ENCODE results near the gene WDR4. TPM values are rescaled to one million over a fixed set of nuclear protein-coding genes. Genes with fewer than 3 reads are reported as not detected.
"Not testable (repeated sequence)": the region's sequence is repeated elsewhere in the genome, so short reads cannot be mapped to it uniquely, and the experiment has no call there.

Gene WDR4
- total and polyA plus RNA-seq, 4 donors, result 10.3 to 29.6 (median 16.2) TPM

DNA sequence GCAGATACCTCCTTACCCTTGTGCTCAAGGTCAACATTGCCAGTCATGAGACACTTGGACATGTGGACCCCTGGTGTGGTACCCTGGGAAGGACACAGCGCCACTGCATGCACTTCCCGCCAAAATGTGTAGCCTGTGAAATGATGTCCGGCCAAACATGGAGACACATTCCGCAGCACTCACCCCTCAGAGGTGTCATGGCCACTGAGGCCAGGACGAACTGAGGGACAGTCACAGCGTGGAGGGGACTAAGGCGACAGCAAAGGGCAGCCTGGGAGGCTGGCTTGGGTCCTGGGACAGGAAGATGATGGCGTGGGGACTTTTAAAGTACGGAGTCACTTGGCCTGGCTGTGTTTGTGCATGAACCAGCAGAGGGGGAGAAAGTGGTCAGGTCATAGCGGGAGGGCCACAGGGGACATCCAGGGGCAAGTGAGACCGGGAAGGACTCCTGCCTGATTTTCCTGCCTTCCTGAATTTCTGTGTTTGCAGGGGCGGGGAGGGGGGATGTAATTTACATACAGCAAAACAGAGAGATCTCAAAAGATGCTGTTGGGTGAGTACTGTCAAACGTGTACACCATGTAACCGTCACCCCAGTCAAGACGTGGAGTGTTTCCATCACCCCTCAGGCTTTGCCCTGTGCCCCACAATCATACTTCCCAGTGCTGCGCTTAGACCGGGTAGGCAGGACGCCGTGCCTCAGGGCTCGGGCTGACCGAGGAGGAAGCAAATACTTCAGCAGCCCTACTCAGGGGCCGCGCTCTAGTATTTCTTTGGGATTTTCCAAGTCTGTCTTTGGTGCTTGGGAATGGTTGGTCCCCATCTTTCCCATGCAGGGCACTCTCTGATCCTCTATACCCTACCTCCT lies 45.2 kb downstream of the WDR4 start:
- 74 to 80% methylated on average over 23 of the region's 23 CpGs for WGBS, 2 donors
- peak in 1 of 3 donors; percentile 9 for DNase-seq

GRCh38 chr21:42833439-42833815 lies 45.9 kb downstream of the WDR4 start:
- WGBS, 2 donors, result 44 to 54% methylated on average over 11 of the region's 11 CpGs
- Histone ChIP-seq H3K9me3 (ENCODE audit: control insufficient read depth in 4 of 4, insufficient read depth in 3 of 4, low read length in 3 of 4) (no peaks in the 10 kb centered on the region), H3K4me3 (no peak overlapping the region), H3K4me1 (ENCODE audit: control insufficient read depth in 5 of 5, insufficient read depth in 5 of 5, low read length in 5 of 5) (no peaks in the 10 kb centered on the region), H3K27ac (ENCODE audit: low read depth in 1 of 2, low read length in 1 of 2) (no peak overlapping the region), H3K9ac (ENCODE audit: insufficient read depth in 1 of 2, low read length in 2 of 2) (no peak overlapping the region), H3K36me3 (ENCODE audit: control insufficient read depth in 4 of 4, insufficient read depth in 4 of 4, low read length in 4 of 4) (no peaks in the 10 kb centered on the region), H3K27me3 (ENCODE audit: control insufficient read depth in 3 of 3, insufficient read depth in 3 of 3, low read length in 2 of 3) (peaks cover 0 to 2% (median 0%) of the 10 kb centered on the region in 3 donors)
- ATAC-seq (ENCODE audit: insufficient read depth, low FRiP score), result no peak
- TF ChIP-seq, protein P1, sequence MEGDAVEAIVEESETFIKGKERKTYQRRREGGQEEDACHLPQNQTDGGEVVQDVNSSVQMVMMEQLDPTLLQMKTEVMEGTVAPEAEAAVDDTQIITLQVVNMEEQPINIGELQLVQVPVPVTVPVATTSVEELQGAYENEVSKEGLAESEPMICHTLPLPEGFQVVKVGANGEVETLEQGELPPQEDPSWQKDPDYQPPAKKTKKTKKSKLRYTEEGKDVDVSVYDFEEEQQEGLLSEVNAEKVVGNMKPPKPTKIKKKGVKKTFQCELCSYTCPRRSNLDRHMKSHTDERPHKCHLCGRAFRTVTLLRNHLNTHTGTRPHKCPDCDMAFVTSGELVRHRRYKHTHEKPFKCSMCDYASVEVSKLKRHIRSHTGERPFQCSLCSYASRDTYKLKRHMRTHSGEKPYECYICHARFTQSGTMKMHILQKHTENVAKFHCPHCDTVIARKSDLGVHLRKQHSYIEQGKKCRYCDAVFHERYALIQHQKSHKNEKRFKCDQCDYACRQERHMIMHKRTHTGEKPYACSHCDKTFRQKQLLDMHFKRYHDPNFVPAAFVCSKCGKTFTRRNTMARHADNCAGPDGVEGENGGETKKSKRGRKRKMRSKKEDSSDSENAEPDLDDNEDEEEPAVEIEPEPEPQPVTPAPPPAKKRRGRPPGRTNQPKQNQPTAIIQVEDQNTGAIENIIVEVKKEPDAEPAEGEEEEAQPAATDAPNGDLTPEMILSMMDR (IDR thresholded peaks at IDR 0.05; ENCODE audit: control extremely low read depth, extremely low read depth), result no peak
- DNase-seq, result peak in 1 of 3 donors; percentile 22

More for the DNA sequence above, 45.2 kb downstream of the WDR4 start:
- Histone ChIP-seq H3K36me3 (ENCODE audit: control insufficient read depth in 4 of 4, insufficient read depth in 4 of 4, low read length in 4 of 4) (peaks cover 0 to under 1% (median 0%) of the 10 kb centered on the region in 4 donors), H3K4me3 (no peak overlapping the region), H3K9ac (ENCODE audit: insufficient read depth in 1 of 2, low read length in 2 of 2) (no peak overlapping the region), H3K4me1 (ENCODE audit: control insufficient read depth in 5 of 5, insufficient read depth in 5 of 5, low read length in 5 of 5) (no peaks in the 10 kb centered on the region), H3K27me3 (ENCODE audit: control insufficient read depth in 3 of 3, insufficient read depth in 3 of 3, low read length in 2 of 3) (peaks cover 0 to 2% (median 0%) of the 10 kb centered on the region in 3 donors), H3K27ac (ENCODE audit: low read depth in 1 of 2, low read length in 1 of 2) (no peak overlapping the region), H3K9me3 (ENCODE audit: control insufficient read depth in 4 of 4, insufficient read depth in 3 of 4, low read length in 3 of 4) (no peaks in the 10 kb centered on the region)
- TF ChIP-seq, protein P1 (IDR thresholded peaks at IDR 0.05; ENCODE audit: control extremely low read depth, extremely low read depth), result no peak
- ATAC-seq (ENCODE audit: insufficient read depth, low FRiP score), result no peak

DNA sequence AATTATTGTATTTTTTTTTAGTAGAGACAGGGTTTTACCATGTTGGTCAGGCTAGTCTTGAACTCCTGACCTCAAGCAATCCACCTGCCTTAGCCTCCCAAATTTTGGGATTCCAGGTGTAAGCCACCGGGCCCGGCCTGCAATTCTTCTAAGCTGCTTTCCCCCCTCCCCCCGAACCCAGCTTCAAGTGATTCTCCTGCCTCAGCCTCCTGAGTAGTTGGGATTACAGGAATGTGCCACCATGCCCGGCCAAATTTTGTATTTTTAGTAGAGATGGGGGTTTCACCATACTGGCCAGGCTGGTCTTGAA lies 47.1 kb downstream of the WDR4 start:
- ATAC-seq (ENCODE audit: insufficient read depth, low FRiP score); H3K36me3 ChIP-seq (ENCODE audit: control insufficient read depth in 4 of 4, insufficient read depth in 4 of 4, low read length in 4 of 4); H3K9me3 ChIP-seq (ENCODE audit: control insufficient read depth in 4 of 4, insufficient read depth in 3 of 4, low read length in 3 of 4); H3K9ac ChIP-seq (ENCODE audit: insufficient read depth in 1 of 2, low read length in 2 of 2); DNase-seq; H3K27me3 ChIP-seq (ENCODE audit: control insufficient read depth in 3 of 3, insufficient read depth in 3 of 3, low read length in 2 of 3); H3K27ac ChIP-seq (ENCODE audit: low read depth in 1 of 2, low read length in 1 of 2); H3K4me3 ChIP-seq; H3K4me1 ChIP-seq (ENCODE audit: control insufficient read depth in 5 of 5, insufficient read depth in 5 of 5, low read length in 5 of 5): not testable (repeated sequence)
- 81 to 91% methylated on average over 4 of the region's 4 CpGs for WGBS, 2 donors

DNA sequence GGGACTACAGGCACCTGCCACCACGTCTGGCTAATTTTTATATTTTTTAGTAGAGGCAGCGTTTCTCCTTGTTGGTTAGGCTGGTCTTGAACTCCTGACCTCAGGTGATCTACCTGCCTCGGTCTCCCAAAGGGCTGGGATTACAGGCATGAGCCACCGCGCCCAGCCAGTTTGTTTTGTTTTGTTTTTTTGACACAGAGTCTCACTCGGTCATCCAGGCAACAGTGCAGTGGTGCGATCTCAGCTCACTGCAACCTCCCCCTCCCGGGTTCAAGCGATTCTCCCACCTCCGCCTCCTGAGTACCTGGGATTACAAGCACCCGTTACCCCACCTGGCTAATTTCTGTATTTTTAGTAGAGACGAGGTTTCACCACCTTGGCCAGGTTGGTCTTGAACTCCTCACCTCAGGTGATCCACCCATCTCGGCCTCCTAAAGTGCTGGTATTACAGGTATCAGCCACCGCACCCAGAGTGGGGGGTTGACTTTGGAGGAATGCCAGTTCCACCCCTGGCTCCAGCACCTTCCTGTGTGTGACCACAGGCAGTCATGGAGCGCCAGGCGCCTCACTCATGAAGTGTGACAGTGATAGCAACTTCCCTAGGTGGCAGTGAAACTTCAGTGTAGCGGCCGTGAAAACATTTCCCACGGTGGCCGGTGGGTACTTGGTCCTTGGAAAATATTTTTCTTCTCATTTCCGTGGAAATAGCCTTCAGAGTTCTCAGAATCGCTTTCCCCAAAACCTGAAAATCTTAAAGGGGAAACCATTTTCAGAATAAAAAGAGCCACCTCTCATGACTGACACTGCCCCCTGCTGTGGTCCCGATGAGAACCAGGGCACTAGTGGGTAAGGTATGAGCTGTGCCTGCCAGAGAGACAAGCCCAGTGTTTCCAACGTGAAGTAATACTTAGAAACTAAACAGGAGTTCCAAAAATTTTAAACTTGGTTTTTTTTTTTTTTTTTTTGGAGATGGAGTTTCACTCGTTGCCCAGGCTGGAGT lies 48.6 kb downstream of the WDR4 start:
- DNase-seq, result no peak
- no peak for ATAC-seq (ENCODE audit: insufficient read depth, low FRiP score)
- no peaks in the 10 kb centered on the region for H3K4me1 ChIP-seq (ENCODE audit: control insufficient read depth in 5 of 5, insufficient read depth in 5 of 5, low read length in 5 of 5)

More for the DNA sequence above, 48.6 kb downstream of the WDR4 start:
- no peaks in the 10 kb centered on the region for H3K9me3 ChIP-seq (ENCODE audit: control insufficient read depth in 4 of 4, insufficient read depth in 3 of 4, low read length in 3 of 4)
- no peak overlapping the region for H3K27ac ChIP-seq (ENCODE audit: low read depth in 1 of 2, low read length in 1 of 2)
- H3K4me3 ChIP-seq, result no peak overlapping the region
- H3K36me3 ChIP-seq (ENCODE audit: control insufficient read depth in 4 of 4, insufficient read depth in 4 of 4, low read length in 4 of 4), result no peaks in the 10 kb centered on the region
- TF ChIP-seq, protein P1 (IDR thresholded peaks at IDR 0.05; ENCODE audit: control extremely low read depth, extremely low read depth), result no peak
- peaks cover 0 to 2% (median 0%) of the 10 kb centered on the region in 3 donors for H3K27me3 ChIP-seq (ENCODE audit: control insufficient read depth in 3 of 3, insufficient read depth in 3 of 3, low read length in 2 of 3)
- H3K9ac ChIP-seq (ENCODE audit: insufficient read depth in 1 of 2, low read length in 2 of 2), result no peak overlapping the region
- 45 to 54% methylated on average over 25 of the region's 25 CpGs for whole genome bisulfite sequencing, 2 donors

Measured in lung (tissue), 12 donors.